ENCODE results near the gene GPAT3. TPM values are rescaled to one million over a fixed set of nuclear protein-coding genes. Genes with fewer than 3 reads are reported as not detected.

GPAT3 gene
- total RNA-seq, 1 donor from 2014 or later: 8.3 TPM

GRCh38 chr4:83510442-83510841 is 25.5 kb upstream of the GPAT3 start:
- intact Hi-C loops (cut with DNase I): no loop called here
- Histone ChIP-seq H3K4me3 (no peak overlapping the region), H3K27me3 (no peaks in the 10 kb centered on the region), H3K36me3 (no peaks in the 10 kb centered on the region), H3K4me1 (no peaks in the 10 kb centered on the region), H3K9me3 (no peaks in the 10 kb centered on the region), H3K27ac (no peak overlapping the region)
- no peak for ATAC-seq
- no peak for DNase-seq
- no peak for TF ChIP-seq CTCF (IDR thresholded peaks at IDR 0.05)

GRCh38 chr4:83516042-83516772 is 19.7 kb upstream of the GPAT3 start:
- no peaks in the 10 kb centered on the region for H3K4me1 ChIP-seq
- no peaks in the 10 kb centered on the region for H3K27me3 ChIP-seq
- no peaks in the 10 kb centered on the region for H3K9me3 ChIP-seq
- ATAC-seq (no peak), DNase-seq (no peak)
- H3K4me3 ChIP-seq: no peak overlapping the region
- no peak overlapping the region for H3K27ac ChIP-seq
- intact Hi-C loops (cut with DNase I): no loop called here
- no peaks in the 10 kb centered on the region for H3K36me3 ChIP-seq
- no peak for TF ChIP-seq CTCF (IDR thresholded peaks at IDR 0.05)

GRCh38 chr4:83522239-83522638 is 13.7 kb upstream of the GPAT3 start:
- TF ChIP-seq CTCF (IDR thresholded peaks at IDR 0.05): no peak

GRCh38 chr4:83527671-83528070 is 8.2 kb upstream of the GPAT3 start:
- H3K9me3 ChIP-seq: no peaks in the 10 kb centered on the region
- intact Hi-C loops (cut with DNase I): no loop called here

More at GRCh38 chr4:83522239-83522638, 13.7 kb upstream of the GPAT3 start:
- no peak overlapping the region for H3K27ac ChIP-seq
- H3K9me3 ChIP-seq: no peaks in the 10 kb centered on the region
- no peak for DNase-seq
- H3K36me3 ChIP-seq: no peaks in the 10 kb centered on the region
- no peak overlapping the region for H3K4me3 ChIP-seq
- H3K4me1 ChIP-seq: no peaks in the 10 kb centered on the region
- no peak for ATAC-seq
- no peaks in the 10 kb centered on the region for H3K27me3 ChIP-seq
- intact Hi-C loops (cut with DNase I): no loop called here

GRCh38 chr4:83536362-83537272 is 709 bp downstream of the GPAT3 start:
- Histone ChIP-seq H3K4me1 (peaks cover 9% of the 10 kb centered on the region), H3K4me3 (peak overlapping the region; percentile 60), H3K9me3 (no peaks in the 10 kb centered on the region), H3K27me3 (peaks cover 7% of the 10 kb centered on the region), H3K36me3 (no peaks in the 10 kb centered on the region), H3K27ac (peak overlapping the region; percentile 77)
- ATAC-seq (peak; percentile 59), DNase-seq (peak; percentile 79)
- intact Hi-C loops (cut with DNase I): no loop called here
- TF ChIP-seq CTCF (IDR thresholded peaks at IDR 0.05): no peak

More at GRCh38 chr4:83527671-83528070, 8.2 kb upstream of the GPAT3 start:
- no peaks in the 10 kb centered on the region for H3K36me3 ChIP-seq
- ATAC-seq (no peak), DNase-seq (no peak)
- H3K4me3 ChIP-seq: no peak overlapping the region
- H3K27me3 ChIP-seq: no peaks in the 10 kb centered on the region
- no peak for TF ChIP-seq CTCF (IDR thresholded peaks at IDR 0.05)
- H3K27ac ChIP-seq: no peak overlapping the region
- no peaks in the 10 kb centered on the region for H3K4me1 ChIP-seq
